Nucleus accumbens (tissue), 56 donors: ENCODE results near the gene CCDC102A.
A peak's percentile ranks its signal among the peaks of the same experiment; 100 is the strongest.

Source experiments
- DNase-seq, 56 donors: peaks; one replicate each; lab custom pipeline; 2025; lab: John Stamatoyannopoulos, UW

The CCDC102A gene

DNA sequence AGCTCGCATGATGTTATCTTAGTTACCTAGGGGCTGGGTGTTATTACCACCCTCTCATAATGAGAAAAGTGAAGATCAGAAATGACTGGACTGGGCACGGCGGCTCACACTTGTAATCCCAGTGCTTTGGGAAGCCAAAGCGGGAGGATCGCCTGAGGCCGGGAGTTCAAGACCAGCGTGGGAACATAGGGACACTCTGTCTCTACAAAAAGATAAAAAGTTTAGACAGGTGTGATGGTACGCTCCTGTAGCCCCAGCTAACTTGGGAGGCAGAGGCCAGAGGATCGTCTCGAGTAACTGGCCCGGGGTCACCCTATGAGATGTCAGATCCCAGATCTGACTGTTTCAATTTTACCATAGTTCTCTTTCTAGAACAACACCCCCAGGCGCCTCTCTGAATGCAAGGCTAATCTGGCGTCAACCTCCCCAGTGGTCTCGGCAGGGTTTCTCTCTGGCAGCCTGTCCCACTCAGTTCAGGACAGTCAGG lies 1.9 kb upstream of the CCDC102A start:
- DNase-seq: no peak

DNA sequence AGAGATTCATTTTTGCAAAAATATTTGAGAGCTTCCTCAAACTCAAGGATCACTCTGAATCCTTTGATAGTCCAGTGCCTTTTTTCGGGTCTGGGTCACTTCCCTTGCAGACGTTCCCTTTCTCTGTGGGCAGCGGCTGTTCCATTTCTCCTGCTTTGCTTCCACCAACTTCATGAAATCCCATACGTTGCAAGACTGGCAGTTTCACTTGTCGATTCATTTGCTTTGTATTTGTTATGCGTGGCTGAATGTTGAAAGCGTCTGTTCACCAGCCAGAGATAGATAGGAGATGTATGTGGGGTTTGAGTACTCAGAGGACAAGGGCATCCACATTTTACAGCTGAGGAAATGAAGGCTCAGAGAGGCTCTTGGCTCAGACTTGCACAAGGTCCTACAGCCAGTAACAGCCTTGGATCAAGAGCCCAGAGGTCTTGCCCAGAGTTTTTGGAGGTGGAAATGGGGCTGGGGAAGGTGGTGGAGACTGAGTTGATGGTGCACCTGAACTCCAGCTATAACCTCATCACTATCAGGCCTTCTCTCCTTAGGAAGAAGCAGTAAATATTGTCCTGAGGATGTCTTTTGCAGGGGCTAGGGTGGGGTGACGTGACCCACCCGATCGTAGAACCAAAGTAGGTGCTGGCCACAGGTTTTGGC lies 1.3 kb upstream of the CCDC102A start:
- no peak for DNase-seq

DNA sequence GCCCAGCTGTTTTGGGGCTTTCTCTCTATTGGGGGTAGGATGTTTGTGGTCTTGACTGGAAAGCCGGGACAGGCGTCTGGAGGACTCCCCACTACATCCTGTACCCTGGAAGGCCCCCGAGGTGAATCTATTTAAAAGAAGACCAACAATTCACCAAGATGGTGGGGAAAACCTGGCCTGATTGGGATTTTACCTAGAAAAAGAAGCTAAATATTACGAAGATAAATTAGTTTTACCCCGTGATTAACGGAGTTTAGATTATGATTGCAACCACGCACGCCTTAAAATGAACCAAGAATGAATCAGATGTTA lies 779 bp upstream of the CCDC102A start:
- DNase-seq: no peak

GRCh38 chr16:57535680-57536305 lies 578 bp downstream of the CCDC102A start:
- DNase-seq: peak in 55 of 56 donors; percentile 22 to 92 (median 76)

GRCh38 chr16:57534881-57535658 lies 1.3 kb downstream of the CCDC102A start:
- DNase-seq: no peak

DNA sequence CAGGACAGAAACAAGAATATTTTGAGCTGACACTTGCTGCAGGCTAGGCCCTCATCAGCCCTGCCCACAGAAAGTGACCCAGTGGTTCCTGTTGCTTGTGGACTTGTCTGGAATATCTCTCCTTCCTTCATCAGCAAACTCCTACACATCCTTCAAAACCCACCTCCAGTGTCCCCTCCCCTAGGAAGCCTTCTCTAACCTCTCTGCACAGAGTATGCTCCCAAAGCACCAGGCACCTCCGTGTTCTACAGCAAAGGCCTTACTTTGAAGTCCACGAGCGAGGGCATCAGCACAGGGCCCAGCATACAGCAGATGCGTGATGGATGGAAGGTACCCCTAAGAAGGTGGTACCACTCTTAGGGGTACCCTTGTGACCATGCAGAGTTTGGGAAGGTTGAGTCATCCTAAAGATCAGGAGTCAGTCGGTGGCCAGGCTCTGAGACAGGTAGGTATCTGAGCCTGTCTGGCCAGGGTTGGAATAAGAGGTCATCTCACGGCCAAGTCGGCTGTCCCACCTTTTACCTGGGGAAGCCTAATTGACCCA lies 2.0 kb downstream of the CCDC102A start:
- no peak for DNase-seq

GRCh38 chr16:57533431-57534336 lies 2.7 kb downstream of the CCDC102A start:
- no peak for DNase-seq

- no peak for DNase-seq
Observed at GRCh38 chr16:57532266-57532625, 4.1 kb downstream of the CCDC102A start.

- no peak for DNase-seq
Observed at GRCh38 chr16:57531635-57532265, 4.6 kb downstream of the CCDC102A start.

- no peak for DNase-seq
Observed at GRCh38 chr16:57531253-57531575, 5.2 kb downstream of the CCDC102A start.

DNA sequence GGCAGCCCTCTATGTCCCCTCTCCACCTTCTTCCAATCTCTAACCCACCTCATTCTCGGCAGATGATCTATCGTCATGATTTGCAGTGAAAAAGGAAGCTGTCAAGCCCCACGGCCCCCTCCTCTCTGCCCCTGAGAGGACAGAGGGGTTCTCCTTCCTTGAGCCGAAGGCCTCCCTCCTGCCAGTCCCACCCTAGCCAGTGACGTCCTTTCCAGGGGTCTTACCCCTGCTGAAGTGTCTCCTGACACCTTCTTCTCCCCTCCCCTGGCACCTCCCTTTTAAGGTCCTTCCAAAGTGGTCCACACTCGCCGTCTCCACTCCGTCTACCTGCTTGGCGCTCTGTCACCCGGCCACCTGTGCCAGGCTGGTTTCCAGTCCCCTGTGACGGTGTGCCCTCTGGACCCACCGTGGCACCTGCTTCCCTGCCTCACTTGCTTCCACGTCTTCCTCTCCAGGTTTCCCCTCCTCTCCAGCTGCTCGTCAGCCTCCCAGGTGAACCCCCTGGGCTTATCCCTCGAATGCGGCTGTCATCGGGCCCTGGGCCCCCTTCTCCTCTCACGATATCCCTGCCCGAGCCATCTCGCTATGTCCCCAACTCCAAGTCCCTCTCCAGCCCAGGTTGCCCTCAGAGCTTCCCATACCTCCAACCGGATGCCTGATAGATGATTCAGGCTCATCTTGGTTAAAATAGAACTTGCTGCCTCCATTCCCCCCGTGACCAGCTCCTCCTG lies 5.7 kb downstream of the CCDC102A start:
- no peak for DNase-seq

DNA sequence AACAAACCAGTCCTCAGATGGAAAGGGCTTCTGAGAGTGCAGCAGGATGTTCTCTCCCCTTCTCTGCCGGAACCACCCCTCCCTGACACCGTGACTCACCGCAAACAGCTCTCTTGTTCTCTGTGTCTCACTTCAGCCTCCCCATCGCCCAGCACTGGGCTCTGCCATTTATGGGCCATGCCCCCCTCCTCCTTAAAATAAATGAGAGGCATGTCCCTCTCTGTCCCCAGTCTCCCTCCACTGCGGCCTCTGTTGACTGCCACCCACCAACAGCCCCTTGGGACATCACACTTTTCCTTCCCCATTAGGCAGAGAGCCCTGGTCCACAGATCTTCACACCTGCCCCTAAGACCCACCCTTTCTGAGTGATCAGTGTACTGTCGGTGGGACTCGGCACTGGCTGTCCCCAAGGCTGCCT lies 6.3 kb downstream of the CCDC102A start:
- DNase-seq: no peak

DNA sequence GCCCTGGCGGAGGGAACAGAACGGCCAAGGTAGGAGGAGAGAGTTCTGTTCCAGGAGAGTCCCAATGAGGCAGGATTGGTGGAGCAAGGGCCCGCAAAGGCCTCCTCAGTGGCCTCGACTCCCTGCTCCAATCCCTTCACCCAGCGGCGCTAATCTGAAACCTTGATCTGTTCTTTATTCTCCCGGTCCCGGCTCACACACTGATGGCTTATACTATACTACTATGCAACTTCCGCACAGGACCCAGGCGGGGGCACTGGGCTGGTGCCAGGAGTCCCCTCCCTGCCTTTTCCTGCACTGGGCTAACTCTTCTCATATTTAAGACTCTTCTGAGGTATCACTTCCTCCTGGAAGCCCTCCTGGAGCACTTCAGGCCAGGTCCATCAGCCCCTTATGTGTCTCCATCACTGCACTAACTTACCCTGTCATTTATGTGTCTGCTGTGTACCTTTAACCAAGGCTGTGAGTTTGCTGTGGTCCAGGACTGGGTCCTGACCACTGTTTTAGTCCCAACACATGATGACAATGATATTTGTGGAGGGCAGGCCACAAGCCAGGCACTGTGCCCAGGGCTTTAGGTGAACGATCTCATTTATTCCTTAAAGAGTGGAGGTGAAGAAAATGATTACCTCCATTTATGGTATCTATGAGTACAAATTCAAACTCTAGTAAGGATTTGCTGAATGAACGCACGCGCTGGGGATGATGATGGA lies 6.8 kb downstream of the CCDC102A start:
- no peak for DNase-seq

GRCh38 chr16:57528499-57529390 lies 7.6 kb downstream of the CCDC102A start:
- no peak for DNase-seq

GRCh38 chr16:57527610-57528360 lies 8.6 kb downstream of the CCDC102A start:
- DNase-seq: no peak

DNA sequence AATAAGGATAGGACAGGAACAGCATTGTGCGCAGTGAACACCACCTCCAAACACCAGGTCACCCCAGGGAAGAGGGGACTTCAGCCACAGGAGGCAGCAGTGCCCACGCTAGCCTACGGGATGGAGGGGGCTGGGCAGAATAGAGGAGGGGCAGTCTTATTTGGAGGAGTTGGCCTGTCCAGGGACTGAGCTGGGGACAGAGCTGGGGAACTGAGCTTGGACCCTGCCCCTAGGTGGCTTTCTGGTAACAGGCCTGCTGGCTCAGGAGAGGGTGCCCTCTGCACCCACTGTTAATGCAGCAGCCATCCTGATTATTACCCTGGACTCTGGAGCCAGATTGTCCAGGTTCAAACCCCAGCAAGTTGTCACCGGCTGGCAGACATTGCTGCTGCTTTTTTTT lies 9.3 kb downstream of the CCDC102A start:
- no peak for DNase-seq

- DNase-seq: no peak
Observed at GRCh38 chr16:57526498-57526897, 9.9 kb downstream of the CCDC102A start.
